Activated gamma-delta T cell (primary cell): ENCODE results near the gene TFG.

Experiments
- DNase-seq: peaks from one replicate; lab custom pipeline; 2025; lab: John Stamatoyannopoulos, UW

Gene TFG

GRCh38 chr3:100754563-100755334, 45.5 kb downstream of the TFG start:
- DNase-seq, result no peak

DNA sequence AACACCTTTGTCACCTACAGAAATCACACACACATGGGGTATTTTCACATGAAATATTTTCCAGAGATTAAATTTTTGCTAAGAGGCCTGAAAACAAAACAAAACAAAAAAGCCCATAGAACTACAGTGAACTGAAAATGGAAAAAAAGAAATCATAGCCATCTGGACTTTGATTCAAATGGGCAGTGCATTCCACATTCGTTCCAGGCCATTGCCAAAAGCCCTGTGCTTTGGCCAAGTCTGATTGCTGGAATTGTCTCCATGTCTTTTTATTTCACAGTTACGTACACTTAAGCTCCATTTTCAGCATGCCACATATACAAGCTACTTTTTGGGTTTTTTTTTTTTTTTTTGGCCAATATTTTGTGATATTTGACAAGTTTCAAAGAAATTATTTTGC, 47.1 kb downstream of the TFG start:
- no peak for DNase-seq

DNA sequence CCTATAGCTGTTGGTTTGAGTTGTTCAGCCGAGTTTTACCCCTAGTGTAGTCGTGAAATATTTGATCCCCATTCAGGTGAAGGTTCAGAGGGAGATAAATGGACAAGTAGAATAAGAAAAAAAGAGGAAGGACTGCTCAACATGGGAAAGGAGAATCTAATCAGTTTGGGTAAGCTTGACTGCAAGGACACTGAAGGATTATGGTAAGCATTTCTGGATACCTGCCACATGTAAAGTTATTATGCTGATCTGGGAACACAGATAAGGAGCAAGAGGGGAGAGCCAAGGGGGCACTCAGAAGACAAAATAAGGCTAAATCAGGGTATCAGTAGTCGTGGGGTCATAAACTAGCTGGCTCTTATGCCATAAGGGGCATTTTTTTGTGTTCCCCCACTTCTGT, 49.9 kb downstream of the TFG start:
- no peak for DNase-seq

GRCh38 chr3:100759950-100760349, 50.7 kb downstream of the TFG start:
- DNase-seq, result no peak

GRCh38 chr3:100760377-100760776, 51.1 kb downstream of the TFG start:
- DNase-seq, result no peak

GRCh38 chr3:100761211-100761942, 52.1 kb downstream of the TFG start:
- no peak for DNase-seq

DNA sequence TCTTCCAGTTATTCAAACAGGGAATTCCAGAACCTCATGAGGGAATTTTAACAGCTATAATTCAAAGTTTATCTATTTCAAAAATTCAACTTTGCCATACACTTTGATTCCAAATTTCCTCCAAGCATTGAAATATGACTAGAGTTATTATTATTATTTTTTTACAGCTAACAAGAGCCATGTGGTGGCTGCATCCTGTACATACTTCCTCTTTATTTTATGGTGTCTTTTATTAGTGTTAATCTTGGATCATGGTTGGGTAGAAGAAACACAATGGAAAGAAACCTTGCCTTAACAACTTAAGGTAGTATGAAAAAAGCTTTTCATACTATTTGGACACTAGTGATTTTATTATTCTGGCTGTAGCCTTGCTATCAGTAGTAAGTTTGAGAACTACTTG, 52.7 kb downstream of the TFG start:
- DNase-seq, result no peak

DNA sequence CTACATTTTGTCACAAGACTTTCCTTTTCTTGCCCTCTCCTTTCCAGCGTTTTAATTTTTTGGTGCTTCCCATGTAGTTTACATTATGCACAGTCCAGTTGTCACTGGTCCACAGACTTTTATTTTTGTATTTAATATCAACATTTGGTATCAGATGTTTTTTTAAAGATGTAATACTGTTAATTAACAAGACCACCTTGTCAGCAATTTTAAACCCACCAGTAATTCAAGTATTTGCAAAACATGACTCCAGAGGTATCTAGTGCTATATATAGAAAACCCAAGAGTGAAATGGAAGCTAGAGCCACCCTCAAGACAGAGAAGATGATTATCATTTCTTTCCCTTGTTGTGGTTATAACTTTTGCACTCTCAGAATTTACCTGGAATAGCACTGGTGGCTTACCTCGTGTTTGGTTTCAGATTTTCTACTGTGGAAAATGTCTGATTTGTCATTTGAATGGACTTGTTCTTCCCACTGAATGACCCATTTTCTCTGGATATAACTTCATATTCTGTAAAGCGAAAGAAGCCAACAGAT, 56.2 kb downstream of the TFG start:
- no peak for DNase-seq

GRCh38 chr3:100766069-100766468, 56.8 kb downstream of the TFG start:
- DNase-seq, result no peak

- DNase-seq, result no peak
These were observed 60.4 kb downstream of the TFG start for GRCh38 chr3:100769693-100770092.

DNA sequence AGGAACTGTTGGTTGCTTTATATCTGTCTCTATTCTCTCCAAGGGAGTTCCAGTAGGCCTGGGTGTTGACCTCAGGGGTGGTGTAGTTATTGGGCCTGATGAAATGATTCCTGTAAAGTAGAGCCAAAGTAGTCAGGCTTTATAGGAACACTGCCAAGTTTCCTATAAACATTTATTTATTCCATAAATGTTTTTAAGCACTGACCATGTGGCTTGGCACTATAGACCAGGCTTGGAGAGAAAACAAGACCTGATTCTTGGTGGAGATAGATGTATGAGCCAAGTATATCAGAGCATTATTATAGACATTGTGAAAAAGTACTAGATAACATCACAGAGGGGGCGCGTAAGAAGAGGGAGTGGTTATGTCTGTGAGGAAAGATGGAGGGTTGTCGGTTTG, 65.9 kb downstream of the TFG start:
- DNase-seq, result no peak

DNA sequence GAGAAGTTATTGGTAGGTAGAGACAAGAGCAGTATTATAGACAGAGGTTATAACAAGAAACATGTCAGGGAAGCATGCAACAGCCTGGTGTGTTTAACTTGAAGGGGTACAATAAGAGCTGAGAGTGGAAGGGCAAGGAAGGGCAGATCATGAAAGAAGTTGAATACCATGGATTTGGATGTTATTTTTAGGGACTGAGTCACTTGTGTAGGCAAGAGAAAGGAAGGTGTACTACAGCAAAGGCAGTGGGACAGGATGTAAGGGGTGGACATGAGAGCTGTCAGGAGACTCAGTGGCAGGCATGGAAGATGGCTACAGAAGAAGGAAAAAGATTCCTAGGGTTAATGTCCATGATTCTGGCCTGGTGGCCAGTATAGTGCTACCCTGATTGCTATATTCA, 66.4 kb downstream of the TFG start:
- no peak for DNase-seq

DNA sequence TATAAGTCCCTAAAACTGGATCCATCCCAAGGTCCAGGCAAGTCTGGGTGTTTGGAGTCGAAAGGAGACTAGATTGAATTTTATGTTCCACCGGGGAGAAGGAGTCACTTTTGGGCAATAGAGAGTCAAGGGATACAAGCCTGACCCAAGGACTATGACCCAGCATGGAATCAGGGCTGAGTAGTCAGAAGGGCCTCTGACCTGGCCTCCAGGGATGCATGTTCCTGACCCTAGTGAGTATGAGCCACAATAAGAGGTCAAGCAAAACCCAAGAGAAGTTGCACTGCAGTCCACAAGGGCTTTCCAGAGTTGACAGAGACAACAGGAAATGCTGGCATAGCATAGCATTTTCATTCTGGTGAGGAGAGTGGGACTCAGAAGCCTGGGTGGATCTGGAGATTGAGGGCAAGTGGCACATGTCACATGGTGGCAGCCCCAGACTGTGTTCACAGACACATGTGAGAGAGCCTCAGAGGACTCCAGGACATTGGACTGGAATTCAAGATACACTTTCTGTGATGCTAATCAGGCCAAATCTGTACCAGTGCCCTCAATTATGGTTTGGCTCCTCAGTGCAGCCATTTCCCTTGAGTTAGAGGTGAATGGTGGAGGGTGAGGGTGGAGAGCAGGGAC, 66.9 kb downstream of the TFG start:
- DNase-seq, result no peak

DNA sequence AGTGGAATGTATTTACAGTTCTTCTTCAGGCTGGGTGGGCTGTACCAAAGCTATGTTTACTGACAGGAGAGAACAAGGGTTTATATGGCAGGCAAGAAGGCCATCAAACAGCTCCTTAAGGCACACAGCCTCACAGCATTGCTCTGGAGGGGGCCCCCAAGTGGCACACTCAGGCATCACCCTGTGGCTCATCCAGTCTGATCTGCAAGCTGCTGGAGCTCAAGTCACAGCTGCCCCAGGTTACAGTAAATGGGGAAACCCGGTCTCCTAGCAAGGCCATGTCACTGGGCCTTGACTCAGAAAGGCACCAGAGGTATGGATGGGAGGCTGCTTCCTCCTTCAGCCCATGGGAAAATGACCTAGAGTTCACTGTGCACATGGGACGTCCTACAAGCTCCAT, 67.5 kb downstream of the TFG start:
- DNase-seq, result no peak

DNA sequence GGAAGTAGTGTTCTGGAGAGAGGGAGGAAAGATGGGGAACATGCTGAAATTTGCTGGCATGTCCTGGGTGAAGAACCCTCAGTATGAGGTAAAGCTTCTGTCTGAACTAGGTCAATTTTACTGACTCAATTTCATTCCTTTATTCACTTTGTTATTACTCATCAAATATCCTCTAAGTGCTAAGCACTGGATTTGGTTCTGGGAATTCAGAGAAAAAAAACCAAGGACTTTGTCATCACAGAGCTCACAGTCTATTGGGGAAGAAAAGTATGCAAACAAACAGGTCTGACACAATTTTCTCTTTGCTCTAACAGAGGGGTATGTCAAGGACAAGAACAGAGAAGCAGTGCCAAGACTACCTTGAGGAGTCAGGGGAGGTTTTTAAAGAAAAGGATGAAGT, 68.0 kb downstream of the TFG start:
- DNase-seq, result no peak

- no peak for DNase-seq
These were observed 70.2 kb downstream of the TFG start for GRCh38 chr3:100779480-100779879.

DNA sequence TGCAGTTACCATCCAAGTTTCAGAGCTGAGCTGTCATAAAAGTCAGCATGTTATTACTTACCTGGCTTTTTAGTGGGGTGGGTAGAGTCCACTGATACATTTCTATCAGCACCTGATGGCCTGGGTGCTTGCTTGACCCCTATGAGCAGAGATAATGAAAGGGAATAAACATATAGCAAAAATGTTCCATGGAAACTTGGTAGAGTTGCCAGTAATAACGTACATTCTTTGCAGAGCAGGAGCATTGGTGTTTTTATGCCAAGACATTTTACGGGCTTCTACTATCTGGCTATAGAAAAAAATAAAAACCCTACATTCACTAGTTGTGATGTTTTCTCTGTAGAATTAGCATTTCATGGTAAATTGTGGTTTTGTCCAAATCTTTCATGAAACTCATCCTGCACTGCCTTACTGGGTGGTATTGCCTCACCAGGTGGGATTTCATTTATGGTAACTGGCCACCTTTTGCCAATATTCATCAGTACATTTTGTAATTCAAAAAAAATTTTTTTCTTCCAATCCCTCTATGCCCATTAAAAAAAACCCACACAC, 70.9 kb downstream of the TFG start:
- no peak for DNase-seq

DNA sequence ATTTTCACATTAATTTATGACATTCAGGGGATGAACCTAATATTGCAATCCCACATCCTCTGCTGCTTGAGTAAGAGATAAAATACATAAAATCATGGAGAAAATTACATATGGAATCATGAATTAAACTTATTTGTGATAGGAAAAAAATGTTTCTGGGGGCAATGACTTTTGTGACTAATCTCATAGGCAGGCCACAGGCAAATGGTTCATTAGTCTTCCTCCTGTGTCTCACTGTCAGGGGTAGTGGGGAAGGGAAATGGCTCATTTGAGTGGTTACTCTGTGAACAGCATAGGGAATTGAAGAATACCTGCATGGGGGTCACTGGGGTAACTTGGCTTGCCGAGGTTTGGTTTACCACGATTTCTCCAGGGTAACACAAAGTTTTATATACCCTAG, 72.0 kb downstream of the TFG start:
- no peak for DNase-seq

DNA sequence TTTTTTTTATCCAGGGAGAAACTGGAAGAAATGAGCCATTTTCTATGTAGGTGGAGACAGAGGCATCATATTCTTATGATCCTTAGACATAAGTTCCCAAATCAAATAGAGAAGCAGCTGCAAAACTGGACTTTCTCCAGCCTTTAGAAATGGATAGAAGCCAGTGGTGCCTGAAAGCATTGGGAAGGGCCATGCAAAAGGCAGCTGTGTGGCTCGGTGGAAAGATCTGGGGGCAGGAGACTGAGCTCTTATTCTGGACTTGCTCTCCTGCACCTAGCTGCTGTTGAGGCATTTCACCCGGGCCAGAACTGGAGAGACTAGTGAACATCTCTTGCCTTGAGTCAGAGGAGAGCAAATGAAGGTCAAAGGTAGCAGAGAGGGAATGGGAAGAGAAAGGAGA, 73.1 kb downstream of the TFG start:
- no peak for DNase-seq

DNA sequence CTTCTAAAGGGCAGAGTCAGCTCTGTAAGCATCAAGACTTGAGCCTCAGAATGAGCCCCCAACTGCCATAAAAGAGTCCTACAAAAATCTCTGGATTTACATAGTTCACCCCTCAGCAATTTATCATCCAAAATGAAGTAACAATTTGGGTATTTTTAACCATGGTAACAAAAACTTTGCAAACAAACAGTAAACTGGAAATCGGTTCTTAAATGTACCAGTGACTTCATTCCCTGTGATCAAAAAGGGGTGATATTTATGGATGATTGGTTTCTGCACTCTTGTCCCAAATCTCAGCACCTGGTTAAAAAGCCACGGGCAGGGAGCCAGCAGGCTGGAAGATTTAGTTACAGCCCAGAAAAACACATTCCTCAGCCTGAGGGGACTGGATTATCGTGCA, 73.6 kb downstream of the TFG start:
- DNase-seq, result no peak

DNA sequence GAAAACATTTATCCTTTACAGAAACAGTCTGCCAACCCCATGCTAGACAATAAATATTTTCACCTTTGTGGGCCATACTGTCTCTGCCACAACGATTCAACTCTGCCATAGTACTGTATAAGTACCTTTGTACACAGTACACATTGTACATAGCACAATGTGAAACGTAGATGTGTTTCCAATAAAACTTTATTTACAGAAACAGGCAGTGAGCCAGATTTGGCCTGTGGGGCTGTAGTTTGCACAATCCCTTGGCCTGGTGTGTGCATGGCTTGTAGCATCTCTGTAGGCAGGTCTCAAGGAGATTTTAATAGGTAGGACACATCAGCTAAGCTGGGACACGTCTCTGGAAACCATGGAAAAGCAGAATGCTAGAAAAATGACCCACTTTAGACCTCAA, 74.3 kb downstream of the TFG start:
- DNase-seq, result no peak

- DNase-seq, result no peak
These were observed 80.3 kb downstream of the TFG start for GRCh38 chr3:100789579-100789978.

- no peak for DNase-seq
These were observed 87.3 kb downstream of the TFG start for GRCh38 chr3:100796556-100796955.
